Measurements from ENCODE around the gene ADORA3. TPM values are rescaled to one million over a fixed set of nuclear protein-coding genes. Genes with fewer than 3 reads are reported as not detected.
"Not testable (repeated sequence)": the region's sequence is repeated elsewhere in the genome, so short reads cannot be mapped to it uniquely, and the experiment has no call there.

Gene ADORA3
- polyA plus RNA-seq: 1 to 10 TPM in 2 of 3 donors, under 1 TPM in 1; 0.81 to 5.5 (median 2.6) TPM

GRCh38 chr1:111503585-111504060 lies at the start of gene ADORA3, which contains the start of gene TMIGD3:
Gene ADORA3, minus strand, starts transcription at chr1:111503633. Its CDS starts 279 bp downstream, at chr1:111503354.
Gene TMIGD3, minus strand, starts transcription at chr1:111503633. Its CDS starts 279 bp downstream, at chr1:111503354.
- H3K27ac ChIP-seq (ENCODE audit: low read depth, low read length): no peak within 1 kb of the TSS
- WGBS, 3 donors: 47 to 62% (median 56%) methylated on average over 4 of the region's 4 CpGs

DNA sequence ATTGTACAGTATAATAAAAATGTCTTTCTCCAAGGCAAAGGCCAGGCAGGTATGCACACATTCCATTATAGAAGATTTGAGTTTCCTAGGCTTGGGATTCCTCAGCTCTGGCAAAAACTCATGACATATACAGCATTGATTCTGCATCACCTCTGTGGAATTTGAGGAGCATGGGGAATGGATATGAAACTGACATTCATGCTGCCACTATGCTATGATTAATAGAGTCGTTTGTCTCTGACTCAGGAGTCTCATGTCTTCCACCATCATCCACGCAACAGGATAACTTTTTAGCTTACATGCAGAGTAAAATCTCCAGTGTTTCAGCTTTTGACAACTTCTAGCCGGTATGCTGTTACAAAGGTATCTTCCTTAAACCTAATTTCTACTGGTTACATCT lies 49.8 kb upstream of the ADORA3 start:
- 87 to 92% (median 89%) methylated on average over 3 of the region's 3 CpGs for whole genome bisulfite sequencing, 3 donors
- no peak overlapping the region for H3K27ac ChIP-seq (ENCODE audit: low read depth, low read length)

DNA sequence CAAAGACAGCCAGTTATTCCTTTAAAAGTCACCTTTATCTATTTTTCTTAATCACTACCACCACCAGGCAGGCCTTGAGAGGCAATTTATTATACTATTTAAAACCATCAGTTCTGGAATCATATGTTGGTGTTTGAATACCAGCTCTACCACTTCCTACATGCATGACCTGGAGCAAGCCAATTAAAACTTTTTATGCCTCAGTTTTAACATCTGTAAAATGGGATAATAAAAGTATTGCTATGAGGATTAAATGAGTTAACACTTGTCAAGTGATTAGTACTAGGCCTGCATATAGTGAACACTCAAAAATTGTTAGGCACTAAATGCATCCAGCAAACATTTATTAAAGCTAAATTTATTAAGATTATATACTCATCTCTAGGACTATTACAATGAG lies 49.2 kb upstream of the ADORA3 start:
- no peak overlapping the region for H3K27ac ChIP-seq (ENCODE audit: low read depth, low read length)

DNA sequence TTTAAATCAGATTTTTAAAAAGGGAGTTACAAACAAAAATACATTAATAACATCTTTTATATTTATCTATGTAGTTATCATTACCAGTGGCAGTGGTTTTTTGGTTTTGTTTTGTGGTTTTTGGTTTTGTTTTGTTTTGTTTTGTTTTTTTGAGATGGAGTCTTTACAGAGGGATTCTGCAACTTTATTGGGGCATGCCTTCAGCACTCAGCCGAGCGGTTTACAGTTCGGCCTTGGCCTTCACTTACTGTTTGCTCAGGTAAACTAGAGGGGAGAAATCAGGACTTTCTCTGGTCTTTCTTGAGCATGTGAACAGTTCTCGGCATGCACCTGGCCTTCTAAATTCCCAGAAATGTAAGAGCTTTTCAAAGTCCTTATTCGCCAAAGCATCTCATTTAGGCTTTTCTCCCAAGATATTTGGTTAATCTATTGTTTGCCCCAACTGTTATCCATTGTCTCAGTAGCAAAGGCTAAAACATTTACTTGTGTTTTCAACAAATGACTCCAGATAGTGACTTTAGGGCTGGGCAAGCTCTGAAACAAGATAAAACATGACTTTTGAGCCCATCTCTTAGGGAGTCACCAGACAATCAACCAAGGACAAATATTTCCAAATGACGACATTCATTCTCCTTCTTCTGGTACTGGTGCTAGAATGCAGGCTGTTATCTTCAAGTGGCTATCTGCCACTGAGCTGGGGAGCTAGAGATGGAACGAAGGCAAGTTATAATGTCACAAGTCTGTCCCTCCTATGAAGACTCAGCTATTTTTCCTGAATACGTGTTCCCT lies 48.4 kb upstream of the ADORA3 start:
- WGBS, 3 donors: 53 to 92% (median 91%) methylated on average over 8 of the region's 8 CpGs
- H3K27ac ChIP-seq (ENCODE audit: low read depth, low read length): no peak overlapping the region

DNA sequence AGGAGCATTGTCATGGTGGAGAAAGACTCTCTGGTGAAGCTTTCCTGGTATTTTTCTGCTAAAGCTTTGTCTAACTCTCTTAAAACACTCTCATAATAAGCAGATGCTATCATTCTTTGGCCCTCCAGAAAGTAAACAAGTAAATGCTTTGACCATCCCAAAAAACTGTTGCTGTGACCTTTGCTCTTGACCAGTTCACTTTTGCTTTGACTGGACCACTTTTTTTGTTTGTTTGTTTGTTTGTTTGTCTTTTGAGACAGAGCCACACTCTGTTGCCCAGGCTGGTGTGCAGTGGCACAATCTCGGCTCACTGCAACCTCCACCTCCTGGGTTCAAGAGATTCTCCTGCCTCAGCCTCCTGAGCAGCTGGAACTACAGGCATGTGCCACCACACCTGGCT lies 44.4 kb upstream of the ADORA3 start:
- H3K27ac ChIP-seq (ENCODE audit: low read depth, low read length): not testable (repeated sequence)
- 75 to 96% (median 93%) methylated on average over 1 of the region's 1 CpG for WGBS, 3 donors

DNA sequence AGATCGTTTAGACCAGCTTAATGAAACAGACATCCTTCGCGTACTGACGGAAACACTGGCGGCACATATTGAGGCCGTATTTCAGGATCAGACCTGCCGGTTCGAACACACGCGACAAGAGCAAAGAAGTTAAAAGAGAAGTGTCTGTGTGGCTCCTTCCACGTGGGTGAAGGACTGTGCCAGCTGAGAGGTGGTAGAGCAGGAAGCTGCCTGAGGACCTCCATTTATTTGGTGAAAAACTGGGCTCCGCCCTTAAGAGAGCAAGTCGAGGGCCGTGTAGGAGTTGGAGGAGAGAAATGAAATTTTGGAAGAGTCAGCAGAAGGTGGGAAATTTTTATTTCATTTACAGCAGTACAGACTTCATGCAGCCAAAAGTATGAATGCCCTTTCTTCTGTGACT lies 38.8 kb upstream of the ADORA3 start:
- no peak overlapping the region for H3K27ac ChIP-seq (ENCODE audit: low read depth, low read length)
- 74 to 82% (median 76%) methylated on average over 14 of the region's 14 CpGs for WGBS, 3 donors

GRCh38 chr1:111541721-111542120 lies 38.3 kb upstream of the ADORA3 start:
- no peak overlapping the region for H3K27ac ChIP-seq (ENCODE audit: low read depth, low read length)
- WGBS, 3 donors: 71 to 82% (median 74%) methylated on average over 4 of the region's 4 CpGs

DNA sequence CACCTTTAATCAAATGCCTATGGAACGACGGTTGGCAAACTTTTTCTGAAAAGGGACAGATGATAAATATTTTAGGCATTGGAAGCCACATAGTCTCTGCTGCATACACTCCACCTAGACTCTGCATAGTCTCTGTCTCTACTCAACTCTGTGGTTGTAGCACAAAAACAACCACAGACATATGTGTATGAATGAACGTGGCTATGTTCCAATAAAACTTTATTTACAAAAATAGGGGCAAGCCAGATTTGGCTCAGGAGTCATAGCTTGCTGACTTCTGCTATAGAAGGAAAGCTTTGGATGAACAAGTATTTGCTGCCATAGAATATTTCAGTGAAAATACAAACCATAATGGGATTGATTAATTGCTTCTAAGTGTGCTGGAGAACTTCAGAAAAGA lies 37.5 kb upstream of the ADORA3 start:
- 64 to 90% (median 87%) methylated on average over 3 of the region's 3 CpGs for WGBS, 3 donors
- no peak overlapping the region for H3K27ac ChIP-seq (ENCODE audit: low read depth, low read length)

DNA sequence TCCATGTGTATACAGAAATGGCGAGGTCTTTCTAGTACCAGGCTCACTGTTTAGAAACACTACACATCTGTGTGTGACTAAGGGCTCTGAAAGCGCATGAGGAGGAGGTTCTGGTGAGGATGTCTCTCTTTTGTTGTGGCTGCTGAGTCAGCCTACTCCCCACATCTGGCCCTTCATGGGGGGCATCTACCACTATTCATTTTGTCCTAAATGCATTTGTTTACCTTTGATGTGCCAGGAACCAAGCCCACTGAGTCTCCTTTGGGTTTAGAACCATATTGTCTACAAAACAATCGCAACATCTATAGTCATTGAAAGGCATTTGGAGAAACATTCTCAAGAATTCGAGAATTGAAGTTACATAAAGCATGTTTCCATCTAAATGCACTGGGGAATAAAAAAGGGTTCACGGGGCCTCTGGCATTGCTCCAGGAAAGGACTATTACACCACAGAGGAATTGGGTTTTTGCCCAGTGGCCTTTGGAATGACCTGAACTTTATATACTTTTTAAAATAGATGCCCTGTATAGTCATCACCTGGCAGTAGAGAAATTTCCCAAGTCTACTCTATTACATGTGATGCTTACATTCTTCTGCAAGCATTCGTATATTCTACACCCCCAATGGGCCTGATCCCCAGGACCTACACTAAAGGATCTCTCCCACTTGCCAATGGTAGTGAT lies 35.1 kb upstream of the ADORA3 start:
- WGBS, 3 donors: 71 to 80% (median 74%) methylated on average over 6 of the region's 6 CpGs
- H3K27ac ChIP-seq (ENCODE audit: low read depth, low read length): no peak overlapping the region

DNA sequence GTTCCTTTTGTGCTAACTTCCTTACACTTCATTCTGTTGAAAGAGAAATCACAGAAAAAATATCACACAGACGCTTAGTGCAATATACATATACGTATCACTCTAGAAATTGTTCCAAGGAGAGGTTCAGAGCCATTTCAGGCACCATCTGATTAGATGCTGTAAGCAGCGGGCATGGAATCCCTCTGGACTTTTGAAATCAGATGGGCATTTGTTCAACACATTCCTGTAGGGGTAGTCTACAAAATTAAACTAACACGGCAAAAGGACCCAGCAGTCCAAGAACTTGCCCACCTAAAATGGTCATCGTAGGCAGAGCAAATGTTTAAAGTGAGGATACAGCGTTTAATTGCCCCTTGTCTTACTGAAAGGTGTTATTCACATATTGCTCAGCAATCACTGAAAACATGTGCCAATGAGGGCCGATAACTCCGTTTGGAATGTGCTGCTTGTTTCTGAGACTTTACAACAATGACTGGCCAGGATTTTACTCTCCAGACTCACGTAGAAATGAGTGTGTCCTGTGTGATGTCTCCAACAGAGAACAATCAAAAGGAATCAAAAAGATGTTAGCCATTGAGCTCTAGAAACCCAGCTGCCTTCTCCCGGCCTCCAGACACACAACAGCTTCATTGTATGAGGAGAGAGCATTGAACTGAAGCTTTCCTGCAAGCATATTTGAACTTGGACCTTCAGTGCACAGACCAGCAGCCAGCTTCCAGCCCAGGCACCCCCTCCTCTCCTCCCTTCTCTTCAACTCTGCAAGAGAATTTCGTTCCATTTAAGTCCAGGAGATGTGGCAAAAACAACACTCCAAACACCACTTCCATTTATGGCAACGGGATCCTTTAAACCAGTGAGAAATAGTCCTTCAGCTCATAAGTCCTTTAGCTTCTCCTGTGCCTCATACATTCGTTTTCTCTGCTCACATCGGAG lies 32.1 kb upstream of the ADORA3 start:
- 54 to 83% (median 76%) methylated on average over 14 of the region's 14 CpGs for WGBS, 3 donors
- H3K27ac ChIP-seq (ENCODE audit: low read depth, low read length): no peak overlapping the region

DNA sequence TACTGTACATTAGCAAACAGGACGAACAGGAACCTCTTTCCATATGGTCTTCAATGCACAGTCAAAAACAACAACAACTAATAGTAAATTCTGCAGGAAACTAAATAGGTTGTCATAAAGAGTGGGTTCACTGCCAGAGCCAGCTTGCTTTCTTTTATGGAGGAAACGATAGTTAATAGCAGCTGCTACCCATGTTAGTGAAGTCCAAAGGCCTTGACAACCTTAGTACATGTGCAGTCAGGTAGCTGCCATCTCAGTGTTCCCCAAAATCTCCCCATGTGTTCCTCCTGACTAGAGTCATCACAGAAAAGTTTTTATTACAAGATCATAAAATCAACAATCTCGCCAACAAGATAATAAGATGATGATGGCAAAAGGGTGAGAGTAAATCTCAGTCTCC lies 16.6 kb upstream of the ADORA3 start:
- no peak overlapping the region for H3K27ac ChIP-seq (ENCODE audit: low read depth, low read length)
- 91 to 97% (median 93%) methylated on average over 3 of the region's 3 CpGs for WGBS, 3 donors

- WGBS, 3 donors: 91 to 100% (median 99%) methylated on average over 1 of the region's 1 CpG
- H3K27ac ChIP-seq (ENCODE audit: low read depth, low read length): no peak overlapping the region
These were observed 14.2 kb upstream of the ADORA3 start for GRCh38 chr1:111517469-111518225.

GRCh38 chr1:111516005-111516535 lies 12.6 kb upstream of the ADORA3 start:
- 6 to 29% (median 8%) methylated on average over 13 of the region's 13 CpGs for WGBS, 3 donors
- no peak overlapping the region for H3K27ac ChIP-seq (ENCODE audit: low read depth, low read length)

DNA sequence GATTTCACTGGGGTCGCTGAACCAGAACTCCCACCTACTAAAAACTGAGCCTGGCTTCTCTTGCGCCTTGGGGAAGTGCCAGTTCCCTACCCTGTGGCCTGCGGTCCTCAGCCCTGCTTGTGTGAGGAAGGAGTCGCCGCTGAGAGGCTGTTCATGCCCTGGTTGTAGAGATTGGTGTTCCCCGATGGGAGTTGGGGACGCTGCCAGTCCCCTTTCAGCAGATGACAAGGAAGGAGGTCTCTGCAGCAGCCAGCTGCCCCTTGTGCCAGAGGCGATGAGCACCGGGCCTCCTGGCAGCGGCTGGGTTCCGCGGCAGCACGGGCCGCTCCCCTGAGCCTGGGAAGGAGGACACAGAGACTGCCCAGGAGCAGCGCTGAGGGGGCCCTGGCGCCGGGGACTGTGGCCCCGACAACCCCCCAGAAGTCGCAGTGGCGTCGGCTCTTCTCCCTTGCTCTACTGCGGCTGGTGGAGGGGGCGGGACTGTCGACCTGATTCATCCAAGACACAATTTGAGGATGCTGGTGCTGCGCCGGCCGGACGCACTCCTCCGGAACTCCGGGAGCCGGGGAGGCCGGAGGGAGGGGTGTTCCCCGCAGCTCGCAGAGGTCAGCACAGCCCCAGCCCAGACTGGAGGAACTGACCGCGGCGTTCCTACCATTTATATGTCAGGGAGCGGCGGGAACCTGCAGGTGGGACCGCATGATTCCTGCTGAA lies 12.0 kb upstream of the ADORA3 start:
- WGBS, 3 donors: 13 to 28% (median 16%) methylated on average over 36 to 40 of the region's 40 CpGs
- no peak overlapping the region for H3K27ac ChIP-seq (ENCODE audit: low read depth, low read length)

- 40 to 76% (median 59%) methylated on average over 8 of the region's 8 CpGs for WGBS, 3 donors
- H3K27ac ChIP-seq (ENCODE audit: low read depth, low read length): no peak overlapping the region
These were observed 10.1 kb upstream of the ADORA3 start for GRCh38 chr1:111513410-111514020.

DNA sequence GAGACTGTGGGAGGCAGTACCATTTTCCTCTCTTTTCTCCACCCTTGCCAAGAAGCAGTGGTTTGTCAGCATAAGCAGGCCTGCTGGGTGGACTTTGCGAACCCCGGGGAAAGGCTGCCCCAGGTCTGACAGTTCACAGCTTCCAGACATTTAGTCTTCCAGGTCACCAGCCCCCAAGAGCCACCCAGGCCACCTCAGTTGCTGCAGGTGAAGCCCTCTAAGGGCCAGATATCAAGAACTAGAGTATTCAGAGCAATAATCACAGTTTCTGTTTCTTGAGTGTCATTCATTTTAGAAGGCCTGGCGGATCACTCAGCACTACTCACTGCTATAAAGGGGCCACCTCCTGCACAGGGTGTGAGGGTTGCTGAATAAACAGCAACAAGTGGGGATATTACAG lies 9.5 kb upstream of the ADORA3 start:
- H3K27ac ChIP-seq (ENCODE audit: low read depth, low read length): no peak overlapping the region
- WGBS, 3 donors: 90 to 100% (median 93%) methylated on average over 3 of the region's 3 CpGs

Data from adipose tissue (tissue), 3 donors.